Activated T-cell treated with anti-CD3 and anti-CD28 coated beads, Interleukin-2, amount 50 U/mL, for 4 hours (primary cell): ENCODE measurements around the gene IGF2BP2. TPM values are rescaled to one million over a fixed set of nuclear protein-coding genes. Genes with fewer than 3 reads are reported as not detected.
"Not testable (repeated sequence)": the region's sequence is repeated elsewhere in the genome, so short reads cannot be mapped to it uniquely, and the experiment has no call there.

Source experiments
- ATAC-seq, 2 donors: fragments of 200-7000 bp; cut with Tn5 transposase; one replicate each; pipeline ENCODE4 v1.10.0; 2021
- DNase-seq: peaks from one replicate; pipeline ENCODE4 v3.0.0-alpha.2; 2020
- H3K27me3 Mint-ChIP-seq: one replicate; pipeline ENCODE4 v1.8.0; 2021; ENCODE audit warnings: low read depth, mixed read lengths
- H3K36me3 Mint-ChIP-seq: one replicate; pipeline ENCODE4 v1.8.0; 2022; ENCODE audit warnings: mixed read lengths; ENCODE audit not compliant: insufficient read depth
- H3K4me1 Mint-ChIP-seq: one replicate; pipeline ENCODE4 v1.8.0; 2021; ENCODE audit warnings: low read depth, mixed read lengths
- H3K4me3 Mint-ChIP-seq: one replicate; pipeline ENCODE4 v1.8.0; 2021; ENCODE audit warnings: mild to moderate bottlenecking, moderate library complexity, mixed read lengths
- H3K9me3 Mint-ChIP-seq: one replicate; pipeline ENCODE4 v1.8.0; 2021; ENCODE audit warnings: mixed read lengths
- total RNA-seq, 3 donors: library from RNA; stranded (reverse); gene quantifications; one replicate each; pipeline ENCODE4 v1.2.1, GENCODE V29; 2021

The IGF2BP2 gene
- total RNA-seq, 3 donors from 2014 or later, result 0.43 to 0.79 (median 0.53) TPM

DNA sequence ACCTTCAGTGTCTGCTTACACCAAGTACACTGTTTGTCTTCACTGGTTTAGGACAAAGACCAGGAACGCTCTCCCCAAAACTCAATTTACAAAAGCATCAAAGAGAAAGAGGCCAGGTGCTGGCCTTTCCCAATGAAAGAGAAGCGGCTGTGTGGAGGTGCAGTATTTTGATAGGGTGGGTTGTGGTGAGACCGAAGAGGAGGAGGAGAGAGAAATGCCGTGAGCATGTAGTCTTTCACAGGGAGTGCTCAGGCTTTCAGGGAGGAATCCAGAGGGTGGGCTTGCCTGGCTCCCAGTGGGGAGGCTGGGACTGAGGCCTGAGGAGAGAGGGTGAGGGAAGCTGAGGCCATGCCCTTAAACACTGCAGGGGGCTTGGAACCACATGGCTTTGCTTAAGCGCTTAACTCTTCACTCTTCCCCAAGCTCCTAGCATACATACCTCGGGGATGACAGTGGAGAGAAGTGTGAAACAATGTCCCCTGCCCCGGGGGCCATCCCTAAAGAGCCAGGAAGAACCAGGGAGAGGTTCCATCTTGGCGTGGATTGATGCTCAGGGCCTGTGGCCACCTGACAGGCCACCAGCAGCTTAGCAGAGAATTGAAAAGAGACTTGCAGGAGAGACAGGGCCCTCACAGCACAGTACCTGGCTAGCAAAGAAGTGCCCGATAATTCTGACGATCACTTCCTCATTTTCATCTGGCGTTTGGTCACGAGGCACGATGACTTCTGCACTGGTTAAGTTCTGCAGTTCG, 178.3 kb downstream of the IGF2BP2 start:
- H3K36me3 Mint-ChIP-seq, result no peaks in the 10 kb centered on the region
- no peaks in the 10 kb centered on the region for H3K9me3 Mint-ChIP-seq
- H3K27me3 Mint-ChIP-seq, result peaks cover 14% of the 10 kb centered on the region
- no peaks in the 10 kb centered on the region for H3K4me1 Mint-ChIP-seq
- no peak overlapping the region for H3K4me3 Mint-ChIP-seq
- ATAC-seq (no peak), DNase-seq (no peak)

DNA sequence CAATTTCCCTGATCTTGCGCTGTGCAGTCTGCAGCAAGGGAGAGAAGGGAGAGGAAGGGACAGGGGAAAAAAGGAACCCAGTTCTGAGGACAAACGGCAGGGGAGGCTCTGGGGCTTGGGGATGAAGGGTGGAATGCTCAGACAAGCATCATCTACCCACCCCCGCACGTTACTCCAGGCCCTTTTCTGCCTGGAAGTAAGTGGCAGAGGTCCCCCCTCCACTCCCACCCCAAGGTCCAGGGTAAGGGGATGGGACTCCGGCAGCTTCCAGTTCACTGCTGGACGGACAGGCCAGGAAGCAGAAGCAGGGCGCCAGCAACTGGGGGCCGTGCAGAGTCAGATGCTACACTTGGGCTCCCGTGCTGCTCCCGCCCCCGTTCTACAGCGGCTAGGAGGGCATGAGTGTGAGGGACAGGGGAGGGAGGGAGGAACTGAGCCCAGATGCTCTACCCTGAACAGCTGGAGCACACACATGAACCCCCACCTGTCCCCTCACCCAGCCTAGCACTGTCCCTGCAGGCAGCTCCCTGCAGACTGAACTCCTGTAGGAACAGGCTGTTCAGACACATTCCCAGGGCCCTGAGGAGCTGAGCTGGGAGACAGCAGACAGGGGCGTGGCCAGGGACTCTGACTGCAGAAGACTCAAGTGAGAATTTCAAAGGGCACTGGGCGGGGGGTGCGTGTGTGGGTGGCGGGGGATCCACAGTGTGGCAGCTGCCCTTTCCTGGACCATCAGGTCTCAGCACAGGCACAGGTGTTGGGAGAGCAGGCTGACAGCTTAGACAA, 179.1 kb downstream of the IGF2BP2 start:
- no peaks in the 10 kb centered on the region for H3K4me1 Mint-ChIP-seq
- no peak for ATAC-seq
- H3K4me3 Mint-ChIP-seq, result no peak overlapping the region
- H3K9me3 Mint-ChIP-seq, result no peaks in the 10 kb centered on the region
- peaks cover 14% of the 10 kb centered on the region for H3K27me3 Mint-ChIP-seq
- H3K36me3 Mint-ChIP-seq, result no peaks in the 10 kb centered on the region
- no peak for DNase-seq

- not testable (repeated sequence) for H3K36me3 Mint-ChIP-seq, DNase-seq
These were observed 179.7 kb downstream of the IGF2BP2 start for GRCh38 chr3:185645191-185645590.

DNA sequence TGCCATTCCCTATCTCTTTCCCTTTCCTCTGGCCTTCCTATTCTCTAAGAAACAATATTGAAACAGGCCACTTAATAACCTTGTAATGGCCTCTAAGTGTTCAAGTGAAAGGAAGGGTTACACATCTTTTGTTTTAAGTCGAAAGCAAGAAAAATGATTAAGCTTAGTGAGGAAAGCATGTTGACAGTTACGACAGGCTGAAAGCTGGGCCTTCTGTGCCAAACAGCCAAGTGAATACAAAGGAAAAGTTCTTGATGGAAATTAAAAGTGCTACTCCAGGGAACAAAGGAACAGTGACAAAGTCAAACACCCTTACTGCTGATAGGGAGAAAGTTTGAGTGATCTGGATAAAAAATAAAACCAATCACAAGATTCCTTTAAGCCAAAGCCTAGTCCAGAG, 184.5 kb downstream of the IGF2BP2 start:
- DNase-seq, result no peak
- Mint-ChIP-seq H3K36me3 (no peaks in the 10 kb centered on the region), H3K9me3 (no peaks in the 10 kb centered on the region), H3K4me3 (no peak overlapping the region), H3K27me3 (peaks cover 10% of the 10 kb centered on the region), H3K4me1 (no peaks in the 10 kb centered on the region)
- no peak for ATAC-seq

More at GRCh38 chr3:185645191-185645590, 179.7 kb downstream of the IGF2BP2 start:
- H3K9me3 Mint-ChIP-seq, H3K4me3 Mint-ChIP-seq, ATAC-seq, H3K4me1 Mint-ChIP-seq: not testable (repeated sequence)
- H3K27me3 Mint-ChIP-seq, result peaks cover 14% of the 10 kb centered on the region

- H3K36me3 Mint-ChIP-seq, result no peaks in the 10 kb centered on the region
- H3K4me3 Mint-ChIP-seq, result no peak overlapping the region
- peaks cover 10% of the 10 kb centered on the region for H3K27me3 Mint-ChIP-seq
- no peak for DNase-seq
- H3K9me3 Mint-ChIP-seq, result no peaks in the 10 kb centered on the region
- H3K4me1 Mint-ChIP-seq, result no peaks in the 10 kb centered on the region
- ATAC-seq, result no peak
These were observed 185.1 kb downstream of the IGF2BP2 start for GRCh38 chr3:185639632-185640206.

- not testable (repeated sequence) for H3K9me3 Mint-ChIP-seq, H3K4me1 Mint-ChIP-seq, H3K36me3 Mint-ChIP-seq, DNase-seq, H3K27me3 Mint-ChIP-seq, ATAC-seq, H3K4me3 Mint-ChIP-seq
These were observed 186.2 kb downstream of the IGF2BP2 start for GRCh38 chr3:185638651-185639050.

- no peak for ATAC-seq
- Mint-ChIP-seq H3K4me1 (peaks cover 5% of the 10 kb centered on the region), H3K9me3 (no peaks in the 10 kb centered on the region), H3K4me3 (no peak overlapping the region), H3K36me3 (no peaks in the 10 kb centered on the region), H3K27me3 (peaks cover 7% of the 10 kb centered on the region)
- no peak for DNase-seq
These were observed 187.5 kb downstream of the IGF2BP2 start for GRCh38 chr3:185637388-185637787.

DNA sequence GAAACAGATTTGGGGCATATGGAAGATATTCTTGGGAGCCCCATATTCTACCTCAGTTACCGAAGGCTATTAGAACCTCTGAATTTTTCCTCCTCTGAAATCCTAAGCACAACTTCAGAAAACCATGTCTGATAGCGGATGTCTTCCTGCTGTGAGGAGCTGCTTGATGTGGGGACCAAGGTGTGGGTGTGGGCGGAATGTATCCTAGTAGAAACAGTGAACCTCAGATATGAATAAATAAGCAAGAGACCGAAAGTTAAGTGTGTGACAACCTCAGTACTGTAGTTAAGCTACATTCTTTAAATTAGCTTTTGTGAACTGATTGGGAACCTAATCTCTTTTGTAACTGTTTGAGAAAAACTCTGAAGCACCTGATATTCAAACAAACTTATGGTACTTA, 191.8 kb downstream of the IGF2BP2 start:
- DNase-seq (no peak), ATAC-seq (peak in 1 of 2 donors; percentile 37)
- Mint-ChIP-seq H3K27me3 (peaks cover 4% of the 10 kb centered on the region), H3K4me1 (peaks cover 5% of the 10 kb centered on the region), H3K36me3 (peaks cover 9% of the 10 kb centered on the region), H3K9me3 (no peaks in the 10 kb centered on the region), H3K4me3 (no peak overlapping the region)

DNA sequence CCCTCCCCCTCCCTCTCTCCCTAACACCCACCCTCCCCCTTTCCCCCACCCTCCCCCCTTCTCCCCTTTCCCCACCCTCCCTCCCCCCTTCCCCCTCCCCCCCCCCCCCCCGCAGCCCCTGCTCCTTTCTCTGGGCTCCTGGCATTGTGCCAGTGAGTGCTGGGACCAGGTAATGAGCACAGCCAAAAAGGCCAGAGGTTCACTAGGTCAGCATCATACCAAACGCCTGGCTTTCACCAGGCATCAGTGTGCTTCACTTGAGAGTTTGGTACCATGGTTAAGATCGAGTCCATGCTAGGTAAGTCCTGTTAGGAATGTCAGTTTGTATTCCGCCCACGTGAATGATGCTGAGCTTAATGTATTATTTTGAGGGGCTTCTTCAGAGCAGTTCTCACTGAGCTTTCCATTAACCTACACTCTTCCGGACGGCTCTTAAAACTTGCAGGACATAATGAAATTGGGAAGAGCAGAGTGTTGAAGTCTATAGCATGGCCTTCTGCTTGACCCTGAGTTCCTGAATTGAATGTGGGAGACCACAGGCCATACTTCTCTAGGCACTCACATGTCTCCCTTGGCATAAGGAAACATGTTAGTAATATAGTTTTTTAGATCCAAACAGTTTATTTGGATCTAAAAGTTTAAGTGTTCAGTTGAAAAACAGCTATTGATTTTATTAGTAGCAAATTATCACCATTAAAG, 193.2 kb downstream of the IGF2BP2 start:
- H3K9me3 Mint-ChIP-seq, result no peaks in the 10 kb centered on the region
- ATAC-seq, result no peak
- H3K4me3 Mint-ChIP-seq, result no peak overlapping the region
- H3K36me3 Mint-ChIP-seq, result peaks cover 16% of the 10 kb centered on the region
- no peaks in the 10 kb centered on the region for H3K27me3 Mint-ChIP-seq
- H3K4me1 Mint-ChIP-seq, result peaks cover 5% of the 10 kb centered on the region
- no peak for DNase-seq

DNA sequence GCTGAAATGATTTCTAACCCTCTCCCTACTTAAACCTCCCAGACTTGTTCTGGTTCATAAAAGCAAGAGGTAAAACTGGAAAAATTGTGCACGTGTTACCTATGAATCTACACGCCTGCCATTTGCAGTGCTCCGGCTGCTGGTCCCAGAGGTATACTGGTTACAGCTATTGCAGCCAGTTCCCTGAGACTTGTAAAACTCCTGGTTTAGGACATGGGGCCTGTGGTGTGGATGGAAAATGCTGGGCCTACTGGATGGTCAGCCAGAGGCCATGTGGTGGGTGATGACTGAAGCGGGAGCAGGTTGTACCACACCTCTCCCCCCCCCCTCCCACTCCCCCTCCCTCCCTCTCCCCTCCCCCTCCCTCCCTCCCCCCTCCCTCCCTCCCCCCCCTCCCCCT, 193.7 kb downstream of the IGF2BP2 start:
- Mint-ChIP-seq H3K36me3 (peaks cover 16% of the 10 kb centered on the region), H3K4me1 (peaks cover 5% of the 10 kb centered on the region), H3K9me3 (no peaks in the 10 kb centered on the region), H3K27me3 (no peaks in the 10 kb centered on the region), H3K4me3 (no peak overlapping the region)
- ATAC-seq (no peak), DNase-seq (no peak)

- Mint-ChIP-seq H3K36me3 (peaks cover 23% of the 10 kb centered on the region), H3K4me1 (peaks cover 5% of the 10 kb centered on the region), H3K27me3 (no peaks in the 10 kb centered on the region), H3K4me3 (no peak overlapping the region), H3K9me3 (no peaks in the 10 kb centered on the region)
- ATAC-seq (no peak), DNase-seq (no peak)
These were observed 194.6 kb downstream of the IGF2BP2 start for GRCh38 chr3:185630182-185630622.

- H3K36me3 Mint-ChIP-seq, result peaks cover 25% of the 10 kb centered on the region
- peaks cover 5% of the 10 kb centered on the region for H3K4me1 Mint-ChIP-seq
- no peaks in the 10 kb centered on the region for H3K27me3 Mint-ChIP-seq
- no peaks in the 10 kb centered on the region for H3K9me3 Mint-ChIP-seq
- ATAC-seq, result no peak
- no peak overlapping the region for H3K4me3 Mint-ChIP-seq
- no peak for DNase-seq
These were observed 195.2 kb downstream of the IGF2BP2 start for GRCh38 chr3:185629554-185630181.

DNA sequence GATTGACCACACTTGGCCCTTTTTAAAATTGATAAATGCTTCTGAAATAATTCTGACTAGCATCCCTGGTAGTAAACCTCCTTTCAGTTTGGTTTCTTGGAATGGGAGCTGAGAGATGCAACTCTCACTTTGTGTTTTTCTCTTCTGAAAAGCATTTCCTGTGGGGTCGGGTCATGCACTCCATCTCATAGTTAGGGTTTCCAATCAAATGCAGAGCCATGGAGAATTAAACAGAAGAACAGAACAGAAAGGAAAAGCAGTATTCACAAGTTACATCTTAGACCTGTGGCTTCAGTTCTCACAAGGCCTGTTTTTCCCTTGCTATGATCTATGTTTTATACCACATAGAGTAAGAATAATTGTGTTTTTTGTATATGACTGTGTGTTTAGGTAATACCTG, 199.1 kb downstream of the IGF2BP2 start:
- H3K9me3 Mint-ChIP-seq, result no peaks in the 10 kb centered on the region
- H3K36me3 Mint-ChIP-seq, result peaks cover 29% of the 10 kb centered on the region
- DNase-seq, result no peak
- no peak overlapping the region for H3K4me3 Mint-ChIP-seq
- H3K4me1 Mint-ChIP-seq, result no peaks in the 10 kb centered on the region
- no peaks in the 10 kb centered on the region for H3K27me3 Mint-ChIP-seq
- no peak for ATAC-seq
